D341Med (cell line): ENCODE results near the gene DENND1C.
"Not testable (repeated sequence)": the region's sequence is repeated elsewhere in the genome, so short reads cannot be mapped to it uniquely, and the experiment has no call there.

Experiments used
- DNase-seq: peaks from one replicate; pipeline ENCODE4 v3.0.0; 2012; ENCODE audit warnings: low spot score

Gene DENND1C

GRCh38 chr19:6509118-6509971 is 27.8 kb upstream of the DENND1C start:
- no peak for DNase-seq

GRCh38 chr19:6508028-6508771 is 26.6 kb upstream of the DENND1C start:
- not testable (repeated sequence) for DNase-seq

GRCh38 chr19:6503407-6504201 is 22.0 kb upstream of the DENND1C start:
- DNase-seq: no peak

- DNase-seq: peak; percentile 92
These were observed 20.4 kb upstream of the DENND1C start, which contains the start of gene TUBB4A for GRCh38 chr19:6501740-6502648. Gene TUBB4A (minus strand): TSS chr19:6502309. CDS start chr19:6502212, 97 bp downstream.

- no peak for DNase-seq
These were observed 19.5 kb upstream of the DENND1C start for GRCh38 chr19:6500837-6501739.

- no peak for DNase-seq
These were observed 17.6 kb upstream of the DENND1C start for GRCh38 chr19:6499052-6499790.

GRCh38 chr19:6498294-6499036 is 16.9 kb upstream of the DENND1C start:
- no peak for DNase-seq

- DNase-seq: no peak
These were observed 14.4 kb upstream of the DENND1C start for GRCh38 chr19:6495947-6496346.

GRCh38 chr19:6494438-6495036 is 12.9 kb upstream of the DENND1C start:
- DNase-seq: no peak

GRCh38 chr19:6491802-6492592 is 10.4 kb upstream of the DENND1C start:
- no peak for DNase-seq

- DNase-seq: no peak
These were observed 8.5 kb upstream of the DENND1C start for GRCh38 chr19:6490134-6490533.

- DNase-seq: peak; percentile 24
These were observed 7.9 kb upstream of the DENND1C start for GRCh38 chr19:6489278-6490061.

- no peak for DNase-seq
These were observed 3.2 kb upstream of the DENND1C start for GRCh38 chr19:6484831-6485230.

- DNase-seq: no peak
These were observed 2.6 kb upstream of the DENND1C start for GRCh38 chr19:6484230-6484629.

- DNase-seq: no peak
These were observed 1.6 kb upstream of the DENND1C start for GRCh38 chr19:6483235-6483634.

GRCh38 chr19:6482343-6482686 is 728 bp upstream of the DENND1C start:
- DNase-seq: no peak
